ENCODE data around the gene PDF. TPM values are rescaled to one million over a fixed set of nuclear protein-coding genes. Genes with fewer than 3 reads are reported as not detected.

Gene PDF
- total and polyA plus RNA-seq, 5 donors from 2014 or later = 4.9 to 15.7 (median 9.4) TPM

GRCh38 chr16:69320740-69321073, 9.7 kb downstream of the PDF start:
- Mint-ChIP-seq H3K27me3 (no peaks in the 10 kb centered on the region), H3K9me3 (no peaks in the 10 kb centered on the region), H3K4me3 (peak overlapping the region in 1 of 4 donors; percentile 49), H3K27ac (no peak overlapping the region), H3K4me1 (peaks cover 0 to 13% (median 2%) of the 10 kb centered on the region in 4 donors), H3K36me3 (peaks cover 31% of the 10 kb centered on the region)
- Histone ChIP-seq H3K9me3 (ENCODE audit: control insufficient read depth in 2 of 2, low read length in 2 of 2) (no peaks in the 10 kb centered on the region), H3K4me3 (ENCODE audit: low read depth, low read length) (no peak overlapping the region), H3K36me3 (ENCODE audit: control insufficient read depth, insufficient read depth, low read length) (peaks cover 89% of the 10 kb centered on the region), H3K27me3 (ENCODE audit: control insufficient read depth, insufficient read depth, low read length) (no peaks in the 10 kb centered on the region), H3K27ac (ENCODE audit: insufficient read depth, low read length, poor library complexity, severe bottlenecking) (no peak overlapping the region), H3K4me1 (ENCODE audit: control insufficient read depth, insufficient read depth, low read length, poor library complexity, severe bottlenecking) (peaks cover 5% of the 10 kb centered on the region)
- DNase-seq (no peak), ATAC-seq (ENCODE audit: low read depth in 2 of 2) (no peak)

GRCh38 chr16:69319826-69320739, 10.3 kb downstream of the PDF start:
- H3K4me1 Mint-ChIP-seq = peaks cover 0 to 15% (median 2%) of the 10 kb centered on the region in 4 donors
- Histone ChIP-seq H3K27me3 (ENCODE audit: control insufficient read depth, insufficient read depth, low read length) (no peaks in the 10 kb centered on the region), H3K4me3 (ENCODE audit: low read depth, low read length) (no peak overlapping the region), H3K27ac (ENCODE audit: insufficient read depth, low read length, poor library complexity, severe bottlenecking) (no peak overlapping the region), H3K36me3 (ENCODE audit: control insufficient read depth, insufficient read depth, low read length) (peaks cover 93% of the 10 kb centered on the region), H3K4me1 (ENCODE audit: control insufficient read depth, insufficient read depth, low read length, poor library complexity, severe bottlenecking) (peaks cover 4% of the 10 kb centered on the region), H3K9me3 (ENCODE audit: control insufficient read depth in 2 of 2, low read length in 2 of 2) (no peaks in the 10 kb centered on the region)
- H3K27ac Mint-ChIP-seq = peak overlapping the region in 1 of 3 donors; percentile 79
- no peaks in the 10 kb centered on the region for H3K27me3 Mint-ChIP-seq
- peaks cover 31% of the 10 kb centered on the region for H3K36me3 Mint-ChIP-seq
- H3K9me3 Mint-ChIP-seq = no peaks in the 10 kb centered on the region
- peak overlapping the region in 1 of 4 donors; percentile 12 for H3K4me3 Mint-ChIP-seq
- ATAC-seq (ENCODE audit: low read depth in 2 of 2) (no peak), DNase-seq (no peak)

GRCh38 chr16:69319381-69319780, 11.0 kb downstream of the PDF start:
- no peak for ATAC-seq (ENCODE audit: low read depth in 2 of 2)

GRCh38 chr16:69318911-69319289, 11.5 kb downstream of the PDF start:
- Mint-ChIP-seq H3K27ac (peak overlapping the region in 1 of 3 donors; percentile 25), H3K4me1 (peaks cover 0 to 15% (median 5%) of the 10 kb centered on the region in 4 donors)

More at GRCh38 chr16:69319381-69319780, 11.0 kb downstream of the PDF start:
- Histone ChIP-seq H3K36me3 (ENCODE audit: control insufficient read depth, insufficient read depth, low read length) (peaks cover 93% of the 10 kb centered on the region), H3K27ac (ENCODE audit: insufficient read depth, low read length, poor library complexity, severe bottlenecking) (no peak overlapping the region), H3K4me3 (ENCODE audit: low read depth, low read length) (no peak overlapping the region), H3K9me3 (ENCODE audit: control insufficient read depth in 2 of 2, low read length in 2 of 2) (no peaks in the 10 kb centered on the region), H3K27me3 (ENCODE audit: control insufficient read depth, insufficient read depth, low read length) (no peaks in the 10 kb centered on the region), H3K4me1 (ENCODE audit: control insufficient read depth, insufficient read depth, low read length, poor library complexity, severe bottlenecking) (peaks cover 4% of the 10 kb centered on the region)
- DNase-seq = no peak
- Mint-ChIP-seq H3K27me3 (no peaks in the 10 kb centered on the region), H3K9me3 (no peaks in the 10 kb centered on the region), H3K27ac (peak overlapping the region in 1 of 3 donors; percentile 25), H3K36me3 (peaks cover 31% of the 10 kb centered on the region), H3K4me3 (peak overlapping the region in 1 of 4 donors; percentile 12), H3K4me1 (peaks cover 0 to 11% (median 3%) of the 10 kb centered on the region in 4 donors)

GRCh38 chr16:69318177-69318910, 12.0 kb downstream of the PDF start:
- Mint-ChIP-seq H3K27ac (no peak overlapping the region), H3K27me3 (no peaks in the 10 kb centered on the region), H3K9me3 (no peaks in the 10 kb centered on the region), H3K36me3 (peaks cover 31% of the 10 kb centered on the region), H3K4me1 (peaks cover 2 to 21% (median 10%) of the 10 kb centered on the region in 4 donors), H3K4me3 (no peak overlapping the region)
- Histone ChIP-seq H3K4me3 (ENCODE audit: low read depth, low read length) (no peak overlapping the region), H3K36me3 (ENCODE audit: control insufficient read depth, insufficient read depth, low read length) (peaks cover 89% of the 10 kb centered on the region), H3K27me3 (ENCODE audit: control insufficient read depth, insufficient read depth, low read length) (no peaks in the 10 kb centered on the region), H3K27ac (ENCODE audit: insufficient read depth, low read length, poor library complexity, severe bottlenecking) (no peak overlapping the region), H3K4me1 (ENCODE audit: control insufficient read depth, insufficient read depth, low read length, poor library complexity, severe bottlenecking) (no peaks in the 10 kb centered on the region), H3K9me3 (ENCODE audit: control insufficient read depth in 2 of 2, low read length in 2 of 2) (no peaks in the 10 kb centered on the region)
- DNase-seq (no peak), ATAC-seq (ENCODE audit: low read depth in 2 of 2) (no peak)

More at GRCh38 chr16:69318911-69319289, 11.5 kb downstream of the PDF start:
- Mint-ChIP-seq H3K9me3 (no peaks in the 10 kb centered on the region), H3K27me3 (no peaks in the 10 kb centered on the region), H3K36me3 (peaks cover 31% of the 10 kb centered on the region), H3K4me3 (no peak overlapping the region)
- no peaks in the 10 kb centered on the region for H3K27me3 ChIP-seq (ENCODE audit: control insufficient read depth, insufficient read depth, low read length)
- no peaks in the 10 kb centered on the region for H3K9me3 ChIP-seq (ENCODE audit: control insufficient read depth in 2 of 2, low read length in 2 of 2)
- peaks cover under 1% of the 10 kb centered on the region for H3K4me1 ChIP-seq (ENCODE audit: control insufficient read depth, insufficient read depth, low read length, poor library complexity, severe bottlenecking)
- peaks cover 90% of the 10 kb centered on the region for H3K36me3 ChIP-seq (ENCODE audit: control insufficient read depth, insufficient read depth, low read length)
- no peak for ATAC-seq (ENCODE audit: low read depth in 2 of 2)
- DNase-seq = no peak
- H3K27ac ChIP-seq (ENCODE audit: insufficient read depth, low read length, poor library complexity, severe bottlenecking) = no peak overlapping the region
- no peak overlapping the region for H3K4me3 ChIP-seq (ENCODE audit: low read depth, low read length)

GRCh38 chr16:69316595-69317034, 13.8 kb downstream of the PDF start:
- Histone ChIP-seq H3K4me1 (ENCODE audit: control insufficient read depth, insufficient read depth, low read length, poor library complexity, severe bottlenecking) (peaks cover 17% of the 10 kb centered on the region), H3K4me3 (ENCODE audit: low read depth, low read length) (no peak overlapping the region), H3K36me3 (ENCODE audit: control insufficient read depth, insufficient read depth, low read length) (peaks cover 74% of the 10 kb centered on the region), H3K9me3 (ENCODE audit: control insufficient read depth in 2 of 2, low read length in 2 of 2) (no peaks in the 10 kb centered on the region), H3K27ac (ENCODE audit: insufficient read depth, low read length, poor library complexity, severe bottlenecking) (no peak overlapping the region), H3K27me3 (ENCODE audit: control insufficient read depth, insufficient read depth, low read length) (no peaks in the 10 kb centered on the region)
- Mint-ChIP-seq H3K4me1 (peaks cover 5 to 32% (median 20%) of the 10 kb centered on the region in 4 donors), H3K9me3 (peaks cover 0 to 2% (median 0%) of the 10 kb centered on the region in 7 donors), H3K27ac (no peak overlapping the region), H3K4me3 (no peak overlapping the region), H3K27me3 (no peaks in the 10 kb centered on the region), H3K36me3 (peaks cover 22% of the 10 kb centered on the region)
- no peak for DNase-seq
- ATAC-seq (ENCODE audit: low read depth in 2 of 2) = no peak

GRCh38 chr16:69315486-69316311, 14.7 kb downstream of the PDF start:
- Histone ChIP-seq H3K4me1 (ENCODE audit: control insufficient read depth, insufficient read depth, low read length, poor library complexity, severe bottlenecking) (peaks cover 18% of the 10 kb centered on the region), H3K9me3 (ENCODE audit: control insufficient read depth in 2 of 2, low read length in 2 of 2) (no peaks in the 10 kb centered on the region), H3K27ac (ENCODE audit: insufficient read depth, low read length, poor library complexity, severe bottlenecking) (no peak overlapping the region), H3K36me3 (ENCODE audit: control insufficient read depth, insufficient read depth, low read length) (peaks cover 64% of the 10 kb centered on the region), H3K27me3 (ENCODE audit: control insufficient read depth, insufficient read depth, low read length) (no peaks in the 10 kb centered on the region), H3K4me3 (ENCODE audit: low read depth, low read length) (no peak overlapping the region)
- ATAC-seq (ENCODE audit: low read depth in 2 of 2) (no peak), DNase-seq (no peak)
- H3K4me1 Mint-ChIP-seq = peaks cover 5 to 32% (median 19%) of the 10 kb centered on the region in 4 donors
- no peak overlapping the region for H3K27ac Mint-ChIP-seq
- peaks cover 0 to 2% (median 0%) of the 10 kb centered on the region in 7 donors for H3K9me3 Mint-ChIP-seq
- H3K36me3 Mint-ChIP-seq = peaks cover 15% of the 10 kb centered on the region
- no peaks in the 10 kb centered on the region for H3K27me3 Mint-ChIP-seq
- no peak overlapping the region for H3K4me3 Mint-ChIP-seq

All from CD4-positive, CD25-positive, alpha-beta regulatory T cell (primary cell).